Measurements from ENCODE around the gene TMPRSS6. TPM values are rescaled to one million over a fixed set of nuclear protein-coding genes. Genes with fewer than 3 reads are reported as not detected.

TMPRSS6 gene
- total RNA-seq, 2 experiments from 2014 or later, result 10.7 to 10.9 TPM

DNA sequence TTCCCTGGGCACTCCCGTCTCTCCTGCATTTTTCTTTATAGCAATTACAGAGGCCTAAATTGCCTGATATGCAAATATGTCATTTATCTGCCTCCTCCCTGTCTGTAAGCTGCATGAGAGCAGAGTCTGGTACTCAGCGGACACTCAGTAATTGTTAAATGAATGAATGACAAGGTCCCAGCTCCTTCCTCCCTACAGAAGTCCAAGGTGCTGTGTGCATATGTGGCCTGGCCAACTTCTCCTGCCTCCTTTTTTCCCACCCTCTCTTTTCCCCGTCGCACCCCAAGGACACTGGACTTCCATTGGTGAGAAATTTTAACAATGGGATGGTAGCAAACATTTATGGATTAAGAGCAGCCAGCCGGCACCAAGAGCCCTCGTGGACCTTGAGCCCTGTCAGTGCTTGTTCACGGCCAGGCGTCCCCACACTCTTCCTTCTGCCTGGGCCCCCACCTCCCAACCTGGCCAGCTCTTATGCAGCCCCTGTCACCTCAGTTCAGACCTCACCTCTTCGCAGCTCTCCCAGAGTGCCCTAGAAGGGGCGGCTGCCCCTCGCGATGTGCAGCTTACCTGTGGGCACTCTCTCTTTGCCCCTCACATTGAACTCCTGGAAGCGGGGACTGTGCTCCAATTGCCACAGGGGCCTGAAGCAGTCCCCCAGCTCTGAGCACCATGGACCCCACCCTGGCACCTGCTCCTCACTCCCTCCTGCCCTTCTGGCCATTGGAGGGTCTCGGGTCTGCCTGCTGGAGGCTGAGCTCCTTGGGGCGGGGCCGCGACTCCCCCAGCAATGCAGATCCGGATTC is 1.5 kb downstream of the TMPRSS6 start:
- Mint-ChIP-seq H3K9me3 (no peaks in the 10 kb centered on the region), H3K36me3 (ENCODE audit: low read depth) (no peaks in the 10 kb centered on the region), H3K4me1 (ENCODE audit: low read depth) (no peaks in the 10 kb centered on the region), H3K27me3 (ENCODE audit: low read depth) (no peaks in the 10 kb centered on the region), H3K4me3 (no peak overlapping the region), H3K27ac (no peak overlapping the region)
- CTCF ChIA-PET, result no interaction called here
- intact Hi-C loops (cut with micrococcal nuclease), result no loop called here
- no peak for DNase-seq

DNA sequence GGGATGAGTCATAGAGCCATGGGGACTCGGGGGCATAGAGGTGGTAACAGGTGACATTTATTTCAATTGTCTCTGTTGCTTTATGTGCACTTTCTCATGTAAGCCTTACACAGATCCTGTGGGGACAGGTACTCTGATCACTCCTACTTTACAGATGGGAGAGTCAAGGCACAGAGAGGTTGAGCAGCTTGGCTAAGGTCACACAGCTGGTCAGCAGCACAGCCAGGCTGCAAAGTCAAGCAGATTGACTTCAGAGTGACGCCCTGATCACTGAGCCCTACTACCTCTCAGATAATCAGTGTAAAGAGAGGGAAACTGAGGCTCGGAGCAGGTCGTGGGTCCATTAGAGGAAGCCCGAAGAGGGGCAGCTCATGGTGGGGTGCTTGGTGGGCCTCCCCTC is 3.5 kb downstream of the TMPRSS6 start:
- Mint-ChIP-seq H3K4me1 (ENCODE audit: low read depth) (no peaks in the 10 kb centered on the region), H3K36me3 (ENCODE audit: low read depth) (no peaks in the 10 kb centered on the region), H3K27ac (no peak overlapping the region), H3K27me3 (ENCODE audit: low read depth) (no peaks in the 10 kb centered on the region), H3K4me3 (no peak overlapping the region), H3K9me3 (no peaks in the 10 kb centered on the region)
- CTCF ChIA-PET, result interaction anchor here (0.6 to 1.1 kb wide), 2 partner anchors 11 to 60 kb away, joined by 3 read pairs; no protein-coding TSS in a partner anchor
- intact Hi-C loops (cut with micrococcal nuclease), result no loop called here
- no peak for DNase-seq

DNA sequence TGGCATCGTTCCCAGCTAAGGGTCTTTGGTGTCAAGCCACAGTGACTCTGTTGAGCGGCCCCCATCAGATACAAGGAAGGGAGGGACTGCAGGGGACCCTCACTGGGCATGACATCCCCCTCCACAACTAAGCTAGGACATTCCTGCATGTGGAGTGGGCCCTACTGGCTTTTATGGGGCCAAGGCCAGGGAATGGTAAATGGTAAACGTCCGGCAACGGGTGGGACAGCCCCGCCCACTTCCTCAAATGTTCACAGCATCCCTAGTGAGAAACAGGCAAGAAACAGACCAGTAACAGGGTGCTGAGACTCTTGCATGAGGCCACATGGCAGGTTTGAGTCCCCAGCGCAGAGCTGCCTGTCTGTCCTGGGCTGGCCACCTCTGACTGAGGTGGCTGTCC is 4.4 kb downstream of the TMPRSS6 start:
- H3K27me3 Mint-ChIP-seq (ENCODE audit: low read depth), result no peaks in the 10 kb centered on the region
- H3K4me3 Mint-ChIP-seq, result no peak overlapping the region
- no peaks in the 10 kb centered on the region for H3K9me3 Mint-ChIP-seq
- no peaks in the 10 kb centered on the region for H3K36me3 Mint-ChIP-seq (ENCODE audit: low read depth)
- CTCF ChIA-PET, result no interaction called here
- no peak for DNase-seq
- intact Hi-C loops (cut with micrococcal nuclease), result no loop called here
- peaks cover 8% of the 10 kb centered on the region for H3K4me1 Mint-ChIP-seq (ENCODE audit: low read depth)
- H3K27ac Mint-ChIP-seq, result no peak overlapping the region

DNA sequence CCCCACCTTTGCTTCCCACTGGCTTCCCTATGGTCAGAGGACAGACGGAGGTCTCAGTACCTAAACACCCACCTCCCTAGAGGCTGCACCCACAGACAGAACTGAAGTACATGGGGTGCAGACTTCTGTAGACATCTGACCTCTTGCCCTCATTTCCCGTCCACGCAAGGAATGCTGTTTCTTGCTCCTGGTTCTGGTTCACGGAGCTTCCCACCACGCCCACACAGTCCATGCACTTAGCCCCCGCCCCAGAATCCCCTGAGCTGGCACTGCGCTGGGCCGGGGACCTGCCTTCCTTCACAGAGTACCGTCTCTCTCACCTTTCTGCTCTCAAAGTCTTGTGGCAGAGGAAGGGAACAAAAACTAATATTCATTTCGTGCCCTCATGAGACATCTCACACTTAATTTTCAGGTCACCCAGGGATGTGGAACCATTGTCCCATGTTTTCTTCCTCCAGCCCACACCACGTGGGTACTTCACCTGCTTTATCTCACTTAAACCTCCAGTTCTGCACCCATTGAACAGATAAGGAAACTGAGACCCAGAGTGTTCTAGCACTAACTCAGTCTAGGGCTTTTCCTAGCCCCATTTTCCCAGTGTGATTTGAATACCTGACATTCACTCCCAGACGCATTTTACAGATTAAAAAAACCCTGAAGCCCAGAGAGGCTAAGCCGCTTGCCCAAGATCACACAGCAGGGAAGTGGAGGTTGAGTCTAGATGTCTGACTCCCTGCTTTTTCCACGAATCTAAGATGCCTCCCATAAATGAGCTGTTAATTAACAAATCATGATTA is 5.7 kb downstream of the TMPRSS6 start:
- Mint-ChIP-seq H3K27me3 (ENCODE audit: low read depth) (no peaks in the 10 kb centered on the region), H3K27ac (no peak overlapping the region), H3K36me3 (ENCODE audit: low read depth) (no peaks in the 10 kb centered on the region), H3K4me1 (ENCODE audit: low read depth) (peaks cover 14% of the 10 kb centered on the region), H3K4me3 (no peak overlapping the region), H3K9me3 (no peaks in the 10 kb centered on the region)
- intact Hi-C loops (cut with micrococcal nuclease), result no loop called here
- CTCF ChIA-PET, result no interaction called here
- no peak for DNase-seq

DNA sequence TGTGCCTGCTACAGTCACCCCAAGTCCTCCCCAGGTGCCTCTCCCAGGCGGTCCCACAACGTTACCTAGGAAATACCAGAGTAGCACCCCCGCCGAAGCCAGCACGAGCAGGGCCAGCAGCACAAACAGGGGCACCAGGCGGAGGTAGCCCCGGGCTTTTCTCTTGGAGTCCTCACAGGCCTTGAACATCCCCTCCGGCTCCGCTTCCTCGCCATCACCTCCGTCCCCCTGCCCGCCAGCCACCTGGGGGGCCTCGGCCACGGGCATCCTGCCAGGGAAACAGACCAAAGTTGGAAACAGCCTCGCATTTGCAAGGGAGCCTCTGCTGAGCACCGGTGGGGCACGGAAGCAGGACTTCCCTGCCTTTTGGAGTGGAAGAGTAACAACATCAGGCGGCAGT is 6.4 kb downstream of the TMPRSS6 start:
- no peak for DNase-seq
- Mint-ChIP-seq H3K9me3 (no peaks in the 10 kb centered on the region), H3K27me3 (ENCODE audit: low read depth) (no peaks in the 10 kb centered on the region), H3K27ac (no peak overlapping the region), H3K4me3 (no peak overlapping the region), H3K36me3 (ENCODE audit: low read depth) (no peaks in the 10 kb centered on the region), H3K4me1 (ENCODE audit: low read depth) (peaks cover 14% of the 10 kb centered on the region)
- CTCF ChIA-PET, result no interaction called here
- intact Hi-C loops (cut with micrococcal nuclease), result no loop called here

DNA sequence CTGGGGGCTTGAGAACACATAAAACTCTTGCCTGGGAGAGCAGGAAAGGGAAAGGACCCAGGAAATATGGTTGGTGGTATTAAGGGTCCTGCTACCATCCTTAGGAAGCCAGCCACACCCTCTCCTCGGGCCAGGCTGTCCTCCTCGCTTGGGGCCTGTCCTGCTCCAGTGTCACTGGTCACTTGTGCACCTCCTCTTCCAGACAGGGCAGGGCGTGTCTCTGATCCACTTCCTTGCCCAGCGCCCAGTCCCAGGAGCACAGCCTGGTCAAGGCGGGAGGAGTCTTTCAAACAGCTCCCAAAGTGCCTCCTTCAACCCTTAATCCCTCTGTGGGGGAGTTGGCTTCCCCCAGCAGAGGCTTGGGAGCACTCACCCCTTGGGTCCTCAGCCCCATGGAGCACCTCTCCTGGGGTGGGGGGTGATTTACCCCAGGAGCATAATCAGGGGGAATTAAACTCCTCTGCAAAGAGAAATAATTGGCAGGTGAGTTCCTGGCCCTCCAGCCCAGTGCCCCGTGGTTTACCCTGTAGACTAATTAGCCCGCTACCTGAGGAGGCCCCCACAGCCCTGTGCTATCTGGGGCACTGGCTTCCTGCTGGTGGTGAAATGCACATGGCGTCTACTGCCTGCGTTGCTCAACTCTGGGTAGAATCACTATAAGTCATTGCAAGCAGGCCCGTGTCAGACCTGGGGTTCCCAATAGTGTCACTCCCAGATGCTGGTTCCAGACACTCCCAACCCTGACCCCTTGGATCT is 8.0 kb downstream of the TMPRSS6 start:
- intact Hi-C loops (cut with micrococcal nuclease), result no loop called here
- Mint-ChIP-seq H3K9me3 (no peaks in the 10 kb centered on the region), H3K4me1 (ENCODE audit: low read depth) (peaks cover 14% of the 10 kb centered on the region), H3K27ac (no peak overlapping the region), H3K27me3 (ENCODE audit: low read depth) (no peaks in the 10 kb centered on the region), H3K4me3 (no peak overlapping the region), H3K36me3 (ENCODE audit: low read depth) (no peaks in the 10 kb centered on the region)
- CTCF ChIA-PET, result interaction anchor here (0.6 to 0.8 kb wide), 3 partner anchors 18 to 98 kb away, joined by 3 read pairs; no protein-coding TSS in a partner anchor
- DNase-seq, result no peak

DNA sequence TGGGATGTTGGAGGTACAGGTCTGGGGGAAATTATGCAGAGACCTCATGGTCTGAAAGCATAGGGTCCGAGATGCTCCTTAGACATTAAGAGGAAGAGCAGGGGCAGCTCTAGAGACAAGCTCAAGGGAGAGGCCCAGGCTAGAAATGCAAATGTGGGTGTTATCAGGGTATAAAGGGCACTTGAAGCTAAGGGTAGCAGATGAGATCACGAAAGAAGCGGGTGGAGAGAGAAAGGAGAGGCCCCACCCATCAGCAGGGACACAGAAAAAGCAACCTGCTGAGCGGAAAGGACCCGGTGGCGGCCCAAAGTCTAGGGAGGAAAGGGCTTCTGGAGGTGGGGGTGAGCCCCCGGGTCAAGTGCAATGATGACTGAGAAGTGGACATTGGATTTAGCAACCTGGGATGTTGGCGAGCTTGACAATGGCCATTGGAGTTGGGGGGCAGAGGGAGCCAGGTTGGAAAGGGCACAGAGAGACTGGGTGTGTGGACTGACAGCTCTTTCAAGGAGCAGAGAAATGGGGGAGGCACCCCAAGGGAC is 8.9 kb downstream of the TMPRSS6 start:
- CTCF ChIA-PET, result interaction anchor here (0.6 kb wide), 1 partner anchor 19 kb away, joined by 3 read pairs; no protein-coding TSS in a partner anchor
- peak; percentile 45 for DNase-seq
- Mint-ChIP-seq H3K27ac (peak overlapping the region; percentile 0), H3K27me3 (ENCODE audit: low read depth) (no peaks in the 10 kb centered on the region), H3K9me3 (no peaks in the 10 kb centered on the region), H3K4me1 (ENCODE audit: low read depth) (peaks cover 14% of the 10 kb centered on the region), H3K4me3 (no peak overlapping the region), H3K36me3 (ENCODE audit: low read depth) (no peaks in the 10 kb centered on the region)
- intact Hi-C loops (cut with micrococcal nuclease), result no loop called here

DNA sequence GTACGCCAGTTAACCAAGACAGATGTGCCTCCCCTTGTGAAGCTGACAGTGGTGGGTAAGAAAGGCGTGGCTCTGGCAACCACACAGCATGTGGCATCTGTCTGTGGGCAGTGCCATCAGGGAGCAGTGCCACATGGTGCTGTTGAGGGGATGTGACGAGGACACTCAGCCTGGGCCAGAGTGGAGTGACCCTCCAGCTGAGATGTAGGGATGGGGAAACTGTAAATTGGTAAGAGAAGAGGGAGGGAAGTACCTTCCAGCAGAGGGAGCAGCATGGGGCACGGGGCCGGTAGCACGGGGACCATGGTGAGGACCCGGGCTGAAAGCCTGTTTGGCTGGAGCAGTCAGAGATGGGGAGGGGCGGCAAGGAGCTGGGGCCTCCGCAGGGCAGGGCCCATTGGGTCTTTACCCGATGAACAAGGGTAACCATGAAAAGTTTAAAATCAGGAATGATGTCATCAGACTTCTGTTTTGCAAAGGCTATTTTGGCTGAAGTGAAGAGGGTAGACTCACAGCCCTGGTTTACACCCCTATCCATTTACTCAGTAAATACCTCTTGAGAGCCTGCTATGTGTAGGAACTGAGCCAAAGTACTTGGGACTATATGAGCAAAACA is 10.4 kb downstream of the TMPRSS6 start:
- intact Hi-C loops (cut with micrococcal nuclease), result no loop called here
- Mint-ChIP-seq H3K4me1 (ENCODE audit: low read depth) (peaks cover 27% of the 10 kb centered on the region), H3K36me3 (ENCODE audit: low read depth) (no peaks in the 10 kb centered on the region), H3K9me3 (no peaks in the 10 kb centered on the region), H3K27me3 (ENCODE audit: low read depth) (no peaks in the 10 kb centered on the region), H3K4me3 (no peak overlapping the region), H3K27ac (no peak overlapping the region)
- no peak for DNase-seq
- CTCF ChIA-PET, result no interaction called here

DNA sequence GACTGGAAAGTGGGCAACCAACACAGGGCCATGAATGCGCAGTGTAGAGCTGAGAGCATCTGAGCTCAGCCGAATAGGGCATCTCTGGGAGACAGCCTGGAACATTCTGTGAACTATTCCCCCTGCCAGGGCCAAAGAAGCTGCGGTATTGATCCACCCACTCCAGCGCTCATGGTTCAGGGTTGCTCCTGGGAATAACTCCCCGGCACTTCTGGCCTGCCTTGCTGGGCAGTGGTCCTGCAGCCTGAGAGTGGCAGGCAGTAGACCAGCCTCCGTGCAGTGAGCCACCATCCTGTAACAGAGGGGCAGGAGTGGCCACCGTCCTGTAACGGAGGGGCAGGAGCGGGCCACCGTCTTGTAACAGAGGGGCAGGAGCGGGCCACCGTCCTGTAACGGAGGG is 12.2 kb downstream of the TMPRSS6 start:
- intact Hi-C loops (cut with micrococcal nuclease), result no loop called here
- Mint-ChIP-seq H3K4me3 (no peak overlapping the region), H3K9me3 (no peaks in the 10 kb centered on the region), H3K36me3 (ENCODE audit: low read depth) (no peaks in the 10 kb centered on the region), H3K27ac (no peak overlapping the region), H3K27me3 (ENCODE audit: low read depth) (no peaks in the 10 kb centered on the region), H3K4me1 (ENCODE audit: low read depth) (peaks cover 27% of the 10 kb centered on the region)
- no peak for DNase-seq
- CTCF ChIA-PET, result no interaction called here

DNA sequence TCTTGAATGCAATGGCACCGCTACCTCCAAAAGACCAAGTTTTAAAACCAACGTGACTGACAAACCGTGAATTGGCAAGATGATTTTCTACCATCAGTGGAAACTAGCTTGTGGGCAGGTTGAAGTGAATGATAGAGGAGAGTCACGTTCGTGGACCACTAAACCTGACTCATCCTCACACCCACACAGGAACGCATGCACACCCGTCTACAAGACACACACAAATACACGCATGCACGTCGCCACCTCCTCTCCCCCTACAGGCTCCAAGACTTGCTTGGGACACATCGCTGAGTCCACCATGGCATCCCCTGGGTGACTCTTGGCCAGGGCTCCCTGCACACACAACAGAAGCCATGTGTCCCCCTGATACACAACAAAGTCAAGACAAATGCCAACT is 14.4 kb downstream of the TMPRSS6 start:
- DNase-seq, result peak; percentile 63
- peaks cover 19% of the 10 kb centered on the region for H3K4me1 Mint-ChIP-seq (ENCODE audit: low read depth)
- H3K27ac Mint-ChIP-seq, result no peak overlapping the region
- H3K36me3 Mint-ChIP-seq (ENCODE audit: low read depth), result no peaks in the 10 kb centered on the region
- no peaks in the 10 kb centered on the region for H3K9me3 Mint-ChIP-seq
- H3K27me3 Mint-ChIP-seq (ENCODE audit: low read depth), result no peaks in the 10 kb centered on the region
- H3K4me3 Mint-ChIP-seq, result no peak overlapping the region
- CTCF ChIA-PET, result interaction anchor here (1.0 kb wide), 1 partner anchor 27 kb away, joined by 3 read pairs; no protein-coding TSS in a partner anchor
- intact Hi-C loops (cut with micrococcal nuclease), result no loop called here

DNA sequence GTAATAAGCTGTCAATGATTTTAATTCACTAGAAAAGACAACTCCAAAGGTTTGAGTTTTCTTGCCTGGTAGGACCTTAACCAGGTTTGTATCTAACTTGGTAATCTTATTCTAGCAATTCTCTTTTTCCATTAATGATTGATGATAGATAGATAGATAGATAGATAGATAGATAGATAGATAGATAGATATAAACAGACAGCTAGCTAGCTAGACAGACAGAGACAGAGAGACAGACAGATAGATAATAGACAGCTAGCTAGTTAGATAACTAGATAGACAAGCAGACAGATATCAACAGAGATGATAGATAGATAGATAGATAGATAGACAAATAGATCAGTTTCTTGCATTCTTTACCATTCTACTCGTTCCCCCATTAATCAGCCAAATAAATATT is 15.3 kb downstream of the TMPRSS6 start:
- H3K36me3 Mint-ChIP-seq (ENCODE audit: low read depth), result no peaks in the 10 kb centered on the region
- CTCF ChIA-PET, result interaction anchor here (0.7 kb wide), 1 partner anchor 14 kb away, joined by 4 read pairs; no protein-coding TSS in a partner anchor

DNA sequence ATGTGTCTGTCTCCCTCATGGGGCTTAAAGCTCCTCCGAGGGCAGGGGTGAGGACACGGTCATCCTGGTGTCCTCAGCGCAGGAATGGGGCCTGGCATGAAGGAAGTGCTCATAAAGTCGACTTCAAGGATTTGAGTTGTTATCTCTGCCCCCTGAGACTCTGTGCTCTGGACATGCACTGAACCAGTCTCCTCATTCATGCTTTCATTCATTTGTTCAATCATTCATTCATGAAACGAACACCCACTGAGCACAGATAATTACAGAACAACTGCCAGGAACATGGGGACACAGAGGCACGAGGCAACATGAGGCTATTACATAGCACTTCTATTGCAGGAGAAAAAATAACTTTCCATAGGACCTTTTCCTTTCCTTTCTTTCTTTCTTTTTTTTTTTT is 16.5 kb downstream of the TMPRSS6 start:
- intact Hi-C loops (cut with micrococcal nuclease), result no loop called here
- H3K4me3 Mint-ChIP-seq, result no peak overlapping the region
- DNase-seq, result no peak
- CTCF ChIA-PET, result interaction anchor here (0.6 kb wide), 1 partner anchor 12 kb away, joined by 3 read pairs; no protein-coding TSS in a partner anchor
- no peaks in the 10 kb centered on the region for H3K36me3 Mint-ChIP-seq (ENCODE audit: low read depth)
- H3K4me1 Mint-ChIP-seq (ENCODE audit: low read depth), result peaks cover 22% of the 10 kb centered on the region
- H3K9me3 Mint-ChIP-seq, result no peaks in the 10 kb centered on the region
- H3K27me3 Mint-ChIP-seq (ENCODE audit: low read depth), result no peaks in the 10 kb centered on the region
- no peak overlapping the region for H3K27ac Mint-ChIP-seq

More for the DNA sequence above, 15.3 kb downstream of the TMPRSS6 start:
- Mint-ChIP-seq H3K27ac (no peak overlapping the region), H3K4me1 (ENCODE audit: low read depth) (peaks cover 16% of the 10 kb centered on the region), H3K4me3 (no peak overlapping the region), H3K9me3 (no peaks in the 10 kb centered on the region), H3K27me3 (ENCODE audit: low read depth) (no peaks in the 10 kb centered on the region)
- intact Hi-C loops (cut with micrococcal nuclease), result no loop called here
- DNase-seq, result no peak
